ENCODE data around the gene ZFP92.

DNA sequence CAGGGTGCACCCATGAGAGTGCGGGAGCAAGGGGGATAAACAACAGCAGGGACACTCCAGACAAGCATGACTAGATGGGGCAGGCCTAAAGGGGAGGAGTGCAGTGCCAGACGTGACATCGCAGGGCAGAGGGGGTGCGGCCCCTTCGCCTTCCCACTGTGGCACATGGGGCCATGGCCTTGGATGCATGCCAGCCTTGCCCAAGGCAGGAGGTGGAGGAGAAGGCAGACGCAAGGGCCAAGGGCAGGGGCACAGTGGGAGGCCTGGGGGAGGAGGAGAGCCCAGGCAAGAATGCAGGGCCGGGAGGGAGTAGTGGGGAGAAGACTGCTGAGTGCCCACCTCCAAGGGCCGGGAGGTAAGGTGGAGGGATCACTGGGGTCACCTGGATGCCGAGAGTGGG, 31.8 kb upstream of the ZFP92 start:
- no peak for TF ChIP-seq RFX5 (IDR thresholded peaks at IDR 0.05; ENCODE audit: borderline replicate concordance, low read depth, low read length)
- TF ChIP-seq, protein P1, sequence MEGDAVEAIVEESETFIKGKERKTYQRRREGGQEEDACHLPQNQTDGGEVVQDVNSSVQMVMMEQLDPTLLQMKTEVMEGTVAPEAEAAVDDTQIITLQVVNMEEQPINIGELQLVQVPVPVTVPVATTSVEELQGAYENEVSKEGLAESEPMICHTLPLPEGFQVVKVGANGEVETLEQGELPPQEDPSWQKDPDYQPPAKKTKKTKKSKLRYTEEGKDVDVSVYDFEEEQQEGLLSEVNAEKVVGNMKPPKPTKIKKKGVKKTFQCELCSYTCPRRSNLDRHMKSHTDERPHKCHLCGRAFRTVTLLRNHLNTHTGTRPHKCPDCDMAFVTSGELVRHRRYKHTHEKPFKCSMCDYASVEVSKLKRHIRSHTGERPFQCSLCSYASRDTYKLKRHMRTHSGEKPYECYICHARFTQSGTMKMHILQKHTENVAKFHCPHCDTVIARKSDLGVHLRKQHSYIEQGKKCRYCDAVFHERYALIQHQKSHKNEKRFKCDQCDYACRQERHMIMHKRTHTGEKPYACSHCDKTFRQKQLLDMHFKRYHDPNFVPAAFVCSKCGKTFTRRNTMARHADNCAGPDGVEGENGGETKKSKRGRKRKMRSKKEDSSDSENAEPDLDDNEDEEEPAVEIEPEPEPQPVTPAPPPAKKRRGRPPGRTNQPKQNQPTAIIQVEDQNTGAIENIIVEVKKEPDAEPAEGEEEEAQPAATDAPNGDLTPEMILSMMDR (IDR thresholded peaks at IDR 0.05; ENCODE audit: control extremely low read depth in 1 of 3, insufficient read depth in 1 of 3, low read depth in 1 of 3, low read length in 3 of 3): no peak
- TF ChIP-seq, protein P2, sequence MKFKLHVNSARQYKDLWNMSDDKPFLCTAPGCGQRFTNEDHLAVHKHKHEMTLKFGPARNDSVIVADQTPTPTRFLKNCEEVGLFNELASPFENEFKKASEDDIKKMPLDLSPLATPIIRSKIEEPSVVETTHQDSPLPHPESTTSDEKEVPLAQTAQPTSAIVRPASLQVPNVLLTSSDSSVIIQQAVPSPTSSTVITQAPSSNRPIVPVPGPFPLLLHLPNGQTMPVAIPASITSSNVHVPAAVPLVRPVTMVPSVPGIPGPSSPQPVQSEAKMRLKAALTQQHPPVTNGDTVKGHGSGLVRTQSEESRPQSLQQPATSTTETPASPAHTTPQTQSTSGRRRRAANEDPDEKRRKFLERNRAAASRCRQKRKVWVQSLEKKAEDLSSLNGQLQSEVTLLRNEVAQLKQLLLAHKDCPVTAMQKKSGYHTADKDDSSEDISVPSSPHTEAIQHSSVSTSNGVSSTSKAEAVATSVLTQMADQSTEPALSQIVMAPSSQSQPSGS (IDR thresholded peaks at IDR 0.05; ENCODE audit: low read length): no peak
- no peak for TF ChIP-seq POLR2A (IDR thresholded peaks at IDR 0.05; ENCODE audit: control extremely low read depth in 1 of 2, low read depth in 2 of 2, low read length in 2 of 2)
- TF ChIP-seq SUZ12 (IDR thresholded peaks at IDR 0.05; ENCODE audit: low read length): no peak
- no peak for TF ChIP-seq SP1 (IDR thresholded peaks at IDR 0.05; ENCODE audit: low read depth, low read length)
- TF ChIP-seq SIN3A (conservative IDR thresholded peaks at IDR 0.05 in 1 of 2, IDR thresholded peaks at IDR 0.05 in 1 of 2; ENCODE audit: low read depth in 1 of 2, low read length in 2 of 2): no peak
- TF ChIP-seq, protein P3, sequence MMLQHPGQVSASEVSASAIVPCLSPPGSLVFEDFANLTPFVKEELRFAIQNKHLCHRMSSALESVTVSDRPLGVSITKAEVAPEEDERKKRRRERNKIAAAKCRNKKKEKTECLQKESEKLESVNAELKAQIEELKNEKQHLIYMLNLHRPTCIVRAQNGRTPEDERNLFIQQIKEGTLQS (IDR thresholded peaks at IDR 0.05; ENCODE audit: insufficient read depth, low read depth, low read length): no peak
- no peak for TF ChIP-seq BRCA1 (IDR thresholded peaks at IDR 0.05; ENCODE audit: low read depth, low read length)
- TF ChIP-seq ZNF274 (IDR thresholded peaks at IDR 0.05; ENCODE audit: borderline replicate concordance, extremely low read depth, low read length): no peak
- TF ChIP-seq CREB1 (IDR thresholded peaks at IDR 0.05): no peak
- no peak for TF ChIP-seq GABPA (IDR thresholded peaks at IDR 0.05; ENCODE audit: borderline replicate concordance, insufficient read depth, low read length)
- no peak for TF ChIP-seq SIRT6 (IDR thresholded peaks at IDR 0.05; ENCODE audit: low read length)
- TF ChIP-seq RXRA (IDR thresholded peaks at IDR 0.05; ENCODE audit: insufficient read depth, low read depth, low read length): no peak

Data from H1 (cell line).